ENCODE data around the gene ABCA6.

The ABCA6 gene

GRCh38 chr17:69141431-69142174, at the start of gene ABCA6:
TSS of gene ABCA6 (minus strand) at chr17:69141895. CDS start at chr17:69140703, 1,192 bp downstream.
- TF ChIP-seq EP300 (IDR thresholded peaks at IDR 0.05; ENCODE audit: borderline replicate concordance), result no peak
- no peak for TF ChIP-seq EGR1 (IDR thresholded peaks at IDR 0.05)

GRCh38 chr17:69188796-69189195, 47.1 kb upstream of the ABCA6 start:
- no peak for TF ChIP-seq YY1 (IDR thresholded peaks at IDR 0.05; ENCODE audit: low read depth)
- no peak for TF ChIP-seq FOXM1 (IDR thresholded peaks at IDR 0.05; ENCODE audit: borderline replicate concordance, low read depth)
- no peak for TF ChIP-seq NFIC (IDR thresholded peaks at IDR 0.05)
- TF ChIP-seq REST (IDR thresholded peaks at IDR 0.05; ENCODE audit: low read depth), result no peak
- TF ChIP-seq USF1 (IDR thresholded peaks at IDR 0.05), result no peak
- TF ChIP-seq MAX (IDR thresholded peaks at IDR 0.05), result no peak
- no peak for TF ChIP-seq EGR1 (IDR thresholded peaks at IDR 0.05)
- TF ChIP-seq EP300 (IDR thresholded peaks at IDR 0.05; ENCODE audit: borderline replicate concordance), result no peak
- no peak for TF ChIP-seq CREB1 (IDR thresholded peaks at IDR 0.05; ENCODE audit: low read depth)
- no peak for TF ChIP-seq RAD21 (IDR thresholded peaks at IDR 0.05; ENCODE audit: low read depth)
- no peak for TF ChIP-seq TAF1 (IDR thresholded peaks at IDR 0.05; ENCODE audit: low read depth)
- TF ChIP-seq TCF12 (IDR thresholded peaks at IDR 0.05; ENCODE audit: low read depth), result no peak
- TF ChIP-seq TEAD4 (IDR thresholded peaks at IDR 0.05), result no peak
- TF ChIP-seq ZBTB7A (IDR thresholded peaks at IDR 0.05; ENCODE audit: low read depth), result no peak
- TF ChIP-seq CEBPB (IDR thresholded peaks at IDR 0.05), result no peak

- no peak for TF ChIP-seq ZBTB7A (IDR thresholded peaks at IDR 0.05; ENCODE audit: low read depth)
Measured at GRCh38 chr17:69188064-69188463, 46.4 kb upstream of the ABCA6 start.

- TF ChIP-seq TCF12 (IDR thresholded peaks at IDR 0.05; ENCODE audit: low read depth) (no peak), FOXM1 (IDR thresholded peaks at IDR 0.05; ENCODE audit: borderline replicate concordance, low read depth) (no peak), ZBTB7A (IDR thresholded peaks at IDR 0.05; ENCODE audit: low read depth) (no peak), EGR1 (IDR thresholded peaks at IDR 0.05) (no peak), NFIC (IDR thresholded peaks at IDR 0.05) (no peak), TEAD4 (IDR thresholded peaks at IDR 0.05) (no peak), USF1 (IDR thresholded peaks at IDR 0.05) (no peak), MAX (IDR thresholded peaks at IDR 0.05) (no peak), YY1 (IDR thresholded peaks at IDR 0.05; ENCODE audit: low read depth) (no peak), CEBPB (IDR thresholded peaks at IDR 0.05) (no peak), TAF1 (IDR thresholded peaks at IDR 0.05; ENCODE audit: low read depth) (no peak)
Measured at GRCh38 chr17:69187294-69187693, 45.6 kb upstream of the ABCA6 start.

- TF ChIP-seq TAF1 (IDR thresholded peaks at IDR 0.05; ENCODE audit: low read depth) (no peak), TCF12 (IDR thresholded peaks at IDR 0.05; ENCODE audit: low read depth) (no peak)
Measured at GRCh38 chr17:69179227-69179952, 37.7 kb upstream of the ABCA6 start.

- no peak for TF ChIP-seq EP300 (IDR thresholded peaks at IDR 0.05; ENCODE audit: borderline replicate concordance)
- no peak for TF ChIP-seq EGR1 (IDR thresholded peaks at IDR 0.05)
- TF ChIP-seq FOXM1 (IDR thresholded peaks at IDR 0.05; ENCODE audit: borderline replicate concordance, low read depth), result no peak
- TF ChIP-seq MAX (IDR thresholded peaks at IDR 0.05), result no peak
- no peak for TF ChIP-seq RAD21 (IDR thresholded peaks at IDR 0.05; ENCODE audit: low read depth)
- TF ChIP-seq CEBPB (IDR thresholded peaks at IDR 0.05), result no peak
- TF ChIP-seq NFIC (IDR thresholded peaks at IDR 0.05), result no peak
Measured at GRCh38 chr17:69176457-69176795, 34.7 kb upstream of the ABCA6 start.

GRCh38 chr17:69175625-69176456, 34.1 kb upstream of the ABCA6 start:
- TF ChIP-seq REST (IDR thresholded peaks at IDR 0.05; ENCODE audit: low read depth) (no peak), TAF1 (IDR thresholded peaks at IDR 0.05; ENCODE audit: low read depth) (no peak), USF1 (IDR thresholded peaks at IDR 0.05) (no peak), NFIC (IDR thresholded peaks at IDR 0.05) (no peak), RAD21 (IDR thresholded peaks at IDR 0.05; ENCODE audit: low read depth) (no peak), MAX (IDR thresholded peaks at IDR 0.05) (no peak), EP300 (IDR thresholded peaks at IDR 0.05; ENCODE audit: borderline replicate concordance) (no peak), ZBTB7A (IDR thresholded peaks at IDR 0.05; ENCODE audit: low read depth) (no peak)
